Spleen (tissue), 7 donors: ENCODE results near the gene MYO19.

Source experiments
- POLR2A ChIP-seq, 3 donors: fragments of 450-650 bp; IDR thresholded peaks; one replicate each; pipeline ENCODE4 v1.5.1; 2017; ENCODE audit warnings: antibody characterized with exemption in 3 of 3, mild to moderate bottlenecking in 1 of 3
- TF ChIP-seq, protein P1 (sequence below), 11 experiments: fragments of 200-600 bp in 7 of 11; fragments of 450-650 bp in 4 of 11; sonication (generic) in 4 of 11; IDR thresholded peaks in 8 of 11; conservative IDR thresholded peaks in 3 of 11; 1 replicate in 7 of 11; 2 replicates in 4 of 11; pipeline versions ENCODE4 v1.4.0 to v1.8.0; 2016 to 2021; ENCODE audit warnings: antibody characterized with exemption in 11 of 11, inconsistent platforms in 4 of 11, mild to moderate bottlenecking in 1 of 11
- donor health status: DM: no; HTN: no; CAD: no; lungs with moderate emphysema.
- donor health status: DM: no; HTN: no; CAD: no.
- donor health status: DM: no; HTN: no; CAD: no.

DNA sequence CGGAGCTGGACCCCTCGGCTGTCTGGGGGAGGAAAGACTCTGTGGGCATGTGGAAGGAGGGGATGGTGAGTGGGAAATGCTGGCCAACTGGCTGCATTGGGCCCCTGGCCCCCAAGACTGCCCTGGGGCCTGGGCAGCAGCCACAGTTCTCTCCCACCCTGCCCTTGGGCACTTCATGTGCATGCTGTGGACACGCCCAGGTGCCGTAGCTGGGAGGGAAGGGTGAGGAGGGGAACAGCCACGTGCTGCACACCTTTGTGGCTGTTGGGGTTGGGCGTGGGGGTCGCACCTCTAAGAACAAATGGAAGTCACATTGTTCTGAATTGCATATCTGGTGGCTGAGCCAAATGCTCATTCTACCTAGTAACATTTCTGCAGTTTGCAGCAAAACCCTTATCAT lies 60.1 kb downstream of the MYO19 start:
- TF ChIP-seq, protein P1, sequence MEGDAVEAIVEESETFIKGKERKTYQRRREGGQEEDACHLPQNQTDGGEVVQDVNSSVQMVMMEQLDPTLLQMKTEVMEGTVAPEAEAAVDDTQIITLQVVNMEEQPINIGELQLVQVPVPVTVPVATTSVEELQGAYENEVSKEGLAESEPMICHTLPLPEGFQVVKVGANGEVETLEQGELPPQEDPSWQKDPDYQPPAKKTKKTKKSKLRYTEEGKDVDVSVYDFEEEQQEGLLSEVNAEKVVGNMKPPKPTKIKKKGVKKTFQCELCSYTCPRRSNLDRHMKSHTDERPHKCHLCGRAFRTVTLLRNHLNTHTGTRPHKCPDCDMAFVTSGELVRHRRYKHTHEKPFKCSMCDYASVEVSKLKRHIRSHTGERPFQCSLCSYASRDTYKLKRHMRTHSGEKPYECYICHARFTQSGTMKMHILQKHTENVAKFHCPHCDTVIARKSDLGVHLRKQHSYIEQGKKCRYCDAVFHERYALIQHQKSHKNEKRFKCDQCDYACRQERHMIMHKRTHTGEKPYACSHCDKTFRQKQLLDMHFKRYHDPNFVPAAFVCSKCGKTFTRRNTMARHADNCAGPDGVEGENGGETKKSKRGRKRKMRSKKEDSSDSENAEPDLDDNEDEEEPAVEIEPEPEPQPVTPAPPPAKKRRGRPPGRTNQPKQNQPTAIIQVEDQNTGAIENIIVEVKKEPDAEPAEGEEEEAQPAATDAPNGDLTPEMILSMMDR (IDR thresholded peaks at IDR 0.05 in 8 of 11, conservative IDR thresholded peaks at IDR 0.05 in 3 of 11) = no peak
- TF ChIP-seq POLR2A (IDR thresholded peaks at IDR 0.05) = no peak
